Measurements from ENCODE around the gene CLNK. TPM values are rescaled to one million over a fixed set of nuclear protein-coding genes. Genes with fewer than 3 reads are reported as not detected.

Gene CLNK
- total and polyA plus RNA-seq, 2 of the 8 experiments (the other 6 are each of a cell fraction or from before 2014, with no cell fraction given), result not detected

DNA sequence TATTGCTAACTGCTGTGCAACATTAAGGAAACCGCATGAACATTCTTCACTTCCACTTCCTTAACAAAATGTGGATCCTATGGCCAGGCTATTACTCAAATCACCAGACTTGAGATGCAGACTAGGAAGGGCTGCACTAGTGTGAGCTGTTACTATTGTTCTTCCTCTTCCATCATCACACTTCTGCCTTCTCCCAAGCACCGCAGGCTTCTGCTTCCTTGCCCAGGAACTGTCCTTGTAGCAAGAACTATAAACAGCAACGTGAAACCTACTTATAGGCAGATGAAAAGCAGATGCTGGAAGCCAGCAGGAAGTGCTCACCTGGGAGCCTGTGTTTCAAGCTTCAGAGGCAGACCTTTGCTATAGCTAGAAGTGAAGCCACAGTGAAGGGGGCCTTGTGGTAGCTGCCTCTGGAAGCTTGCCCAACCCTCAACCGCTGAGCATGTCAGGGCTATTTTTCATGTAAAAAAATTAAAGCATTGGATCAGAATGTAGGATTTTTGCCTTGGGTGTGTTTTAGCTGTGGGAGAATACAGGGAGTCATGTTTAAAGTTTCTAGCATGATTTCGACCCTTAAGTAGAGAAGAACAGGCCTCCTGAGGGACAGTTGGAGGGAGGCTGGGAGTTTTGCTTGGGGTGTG is 43.9 kb downstream of the CLNK start:
- POLR2A ChIA-PET (ENCODE audit: partially characterized antibody), result no interaction called here
- H2BK120ac ChIP-seq (replicated peaks; ENCODE audit: low read depth, low read length), result no peak overlapping the region
- H2AFZ ChIP-seq (ENCODE audit: low read length), result no peak overlapping the region
- no peak overlapping the region for H3K14ac ChIP-seq (ENCODE audit: insufficient read length)
- CTCF ChIA-PET (ENCODE audit: partially characterized antibody), result interaction anchor here (0.6 to 1.6 kb wide), 2 partner anchors 17 to 89 kb away, joined by 4 to 5 read pairs; no protein-coding TSS in a partner anchor
- H3K4me1 ChIP-seq (replicated peaks in 1 of 4; ENCODE audit: control insufficient read depth in 3 of 4, insufficient read depth in 4 of 4, low read length in 3 of 4), result no peaks in the 10 kb centered on the region; a peak in 1 of 7 replicates
- H3K18ac ChIP-seq (ENCODE audit: extremely low read depth, low read length), result no peak overlapping the region
- no peak overlapping the region; a peak in 1 of 7 replicates for H3K9ac ChIP-seq (replicated peaks in 1 of 4; ENCODE audit: extremely low read depth in 1 of 4, low read depth in 3 of 4, low read length in 3 of 4)
- no peaks in the 10 kb centered on the region for H4K20me1 ChIP-seq (replicated peaks in 1 of 2; ENCODE audit: control insufficient read depth in 1 of 2, insufficient read depth in 2 of 2, low read length in 2 of 2)
- H4K91ac ChIP-seq (replicated peaks; ENCODE audit: insufficient read length, low read length), result no peak overlapping the region
- no peaks in the 10 kb centered on the region for H3K79me1 ChIP-seq (ENCODE audit: low read depth, low read length)
- DNase-seq (ENCODE audit: low read depth in 1 of 2, low spot score in 2 of 2) (no peak), FAIRE-seq (no peak)
- H2BK12ac ChIP-seq (ENCODE audit: low read depth, low read length), result no peak overlapping the region
- no peak overlapping the region for H3K4ac ChIP-seq (replicated peaks; ENCODE audit: insufficient read length, low read depth, low read length)
- H4K8ac ChIP-seq (ENCODE audit: extremely low read depth, insufficient read depth, low read length), result no peak overlapping the region
- no peak overlapping the region for H2AK5ac ChIP-seq (ENCODE audit: low read depth, low read length)
- H3K79me2 ChIP-seq (ENCODE audit: control insufficient read depth in 1 of 2, insufficient read depth in 2 of 2, low read length in 2 of 2), result no peaks in the 10 kb centered on the region
- TF ChIP-seq CREB1 (IDR thresholded peaks at IDR 0.05), result no peak
- no peak for TF ChIP-seq KDM1A (IDR thresholded peaks at IDR 0.05; ENCODE audit: borderline replicate concordance, low read length)
- no peak for TF ChIP-seq SP2 (IDR thresholded peaks at IDR 0.05; ENCODE audit: low read length)
- no peak for TF ChIP-seq ASH2L (IDR thresholded peaks at IDR 0.05; ENCODE audit: low read length)
- TF ChIP-seq ZNF274 (IDR thresholded peaks at IDR 0.05; ENCODE audit: borderline replicate concordance, extremely low read depth, low read length), result no peak
- no peak for TF ChIP-seq CBX8 (IDR thresholded peaks at IDR 0.05; ENCODE audit: borderline replicate concordance, low read depth, low read length)
- no peak for TF ChIP-seq JUN (IDR thresholded peaks at IDR 0.05; ENCODE audit: low read depth, low read length)
- TF ChIP-seq EZH2 (IDR thresholded peaks at IDR 0.05; ENCODE audit: low read depth, low read length, severe bottlenecking), result no peak
- TF ChIP-seq NANOG (IDR thresholded peaks at IDR 0.05; ENCODE audit: insufficient read depth, low read depth, low read length, poor library complexity, severe bottlenecking), result no peak
- no peak for TF ChIP-seq TBP (IDR thresholded peaks at IDR 0.05; ENCODE audit: low read depth, low read length)
- no peak for TF ChIP-seq GTF2F1 (IDR thresholded peaks at IDR 0.05; ENCODE audit: borderline replicate concordance, low read depth, low read length)
- no peak overlapping the region for H2BK5ac ChIP-seq (ENCODE audit: low read depth, low read length)
- no peak overlapping the region for H3K23ac ChIP-seq (ENCODE audit: insufficient read length)
- no peaks in the 10 kb centered on the region for H3K23me2 ChIP-seq (ENCODE audit: low read depth, low read length)
- no peak overlapping the region for H2BK15ac ChIP-seq (ENCODE audit: low read length)
- no peak overlapping the region for H3K56ac ChIP-seq (replicated peaks; ENCODE audit: insufficient read length, low read depth, low read length)
- no peak overlapping the region for H2BK20ac ChIP-seq (ENCODE audit: low read length)
- H3K4me2 ChIP-seq (ENCODE audit: insufficient read depth in 1 of 2, low read depth in 2 of 2, low read length in 2 of 2), result no peak overlapping the region
- no peaks in the 10 kb centered on the region for H3K9me3 ChIP-seq (ENCODE audit: insufficient read depth in 2 of 2, low read depth in 1 of 2, low read length in 1 of 2)
- no peak overlapping the region for H4K5ac ChIP-seq (ENCODE audit: insufficient read length, low read depth, low read length)
- 89% methylated on average over 5 of the region's 5 CpGs; no CpG with 5 or more reads in 1 of the 2 experiments for WGBS, 2 experiments (ENCODE audit: extremely low coverage in 1 of 2, insufficient coverage in 1 of 2, insufficient read length in 1 of 2, insufficient replicate concordance in 2 of 2, low coverage in 1 of 2, low lambda C conversion rate in 2 of 2, missing lambda C conversion rate in 1 of 2)
- H3K36me3 ChIP-seq (ENCODE audit: control insufficient read depth in 2 of 4, insufficient read depth in 4 of 4, low read length in 3 of 4), result no peaks in the 10 kb centered on the region
- H3K27me3 ChIP-seq (replicated peaks in 1 of 4; ENCODE audit: control insufficient read depth in 3 of 4, extremely low read depth in 1 of 4, insufficient read depth in 3 of 4, low read length in 3 of 4), result no peaks in the 10 kb centered on the region
- H3K4me3 ChIP-seq (ENCODE audit: extremely low read depth in 1 of 4, insufficient read depth in 2 of 4, low read depth in 3 of 4, low read length in 4 of 4), result no peak overlapping the region
- H3K27ac ChIP-seq (ENCODE audit: low read depth, low read length), result no peak overlapping the region
